HFF-Myc (cell line): ENCODE results near the gene NUMB.

Source experiments
- DNase-seq: peaks from one replicate; pipeline ENCODE4 v3.0.0-alpha.2; 2011; ENCODE audit warnings: low read depth; ENCODE audit errors: extremely low read depth
- H3K4me3 ChIP-seq: replicated peaks from 2 replicates; pipeline ENCODE4 v1.5.1; 2011; ENCODE audit warnings: low read depth, mild to moderate bottlenecking, control low read depth, low read length
- CTCF ChIP-seq: IDR thresholded peaks from 2 replicates; pipeline ENCODE4 v1.5.1; 2012; ENCODE audit warnings: mild to moderate bottlenecking, low read depth, low read length, control low read depth; ENCODE audit errors: missing control alignments

The NUMB gene

GRCh38 chr14:73492043-73492552, 33.8 kb upstream of the NUMB start:
- TF ChIP-seq CTCF = no peak
- H3K4me3 ChIP-seq = peak overlapping the region; percentile 68
- DNase-seq = no peak

- peak overlapping the region; percentile 68 for H3K4me3 ChIP-seq
- no peak for TF ChIP-seq CTCF
- no peak for DNase-seq
These were observed 33.1 kb upstream of the NUMB start for GRCh38 chr14:73491256-73492042.

- TF ChIP-seq CTCF = no peak
- H3K4me3 ChIP-seq = no peak overlapping the region
- DNase-seq = no peak
These were observed 31.3 kb upstream of the NUMB start for GRCh38 chr14:73489481-73490175.

- H3K4me3 ChIP-seq = no peak overlapping the region
- DNase-seq = no peak
- TF ChIP-seq CTCF = no peak
These were observed 20.3 kb upstream of the NUMB start for GRCh38 chr14:73478684-73479083.

- DNase-seq = no peak
- no peak for TF ChIP-seq CTCF
- H3K4me3 ChIP-seq = no peak overlapping the region
These were observed 19.4 kb upstream of the NUMB start for GRCh38 chr14:73477618-73478266.

- no peak for DNase-seq
- no peak for TF ChIP-seq CTCF
- no peak overlapping the region for H3K4me3 ChIP-seq
These were observed 18.1 kb upstream of the NUMB start for GRCh38 chr14:73476451-73476931.
